SK-N-SH (cell line): ENCODE data around the gene HLF. TPM values are rescaled to one million over a fixed set of nuclear protein-coding genes. Genes with fewer than 3 reads are reported as not detected.

ENCODE experiments used
- CTCF ChIA-PET: fragments of 300-600, 350-600 bp; formaldehyde crosslinking; extraction: SDS; loops from one replicate; lab custom pipeline; 2021; lab: Yijun Ruan, JAX
- POLR2A ChIA-PET: fragments of 350-600 bp; sonication (Branson Sonifier 250); formaldehyde crosslinking; extraction: SDS; loops from one replicate; lab custom pipeline; 2020; ENCODE audit warnings: antibody characterized with exemption, inconsistent platforms; lab: Yijun Ruan, JAX
- DNase-seq: peaks from one replicate; pipeline ENCODE4 v3.0.0; 2012
- H2AFZ ChIP-seq: fragments of 200-600 bp; sonication (generic); 2 replicates; pipeline ENCODE4 v1.8.1; 2016; ENCODE audit warnings: antibody characterized with exemption, mild to moderate bottlenecking, low read depth
- H3F3A ChIP-seq: fragments of 200-600 bp; sonication (generic); replicated peaks from 2 replicates; pipeline ENCODE3; 2016; ENCODE audit warnings: antibody characterized with exemption, mild to moderate bottlenecking; ENCODE audit not compliant: insufficient read depth
- H3K27ac ChIP-seq, 2 experiments: fragments of 200-500 bp in 1 of 2; fragments of 200-600 bp in 1 of 2; sonication (Bioruptor generic) in 1 of 2; sonication (generic), shearing (Covaris generic) in 1 of 2; 2 replicates each; pipeline versions ENCODE4 v1.5.1 to v1.6.1; 2014 to 2016; ENCODE audit warnings: low read depth in 2 of 2, inconsistent platforms in 1 of 2, low read length in 1 of 2, mild to moderate bottlenecking in 1 of 2, mixed read lengths in 1 of 2
- H3K27me3 ChIP-seq: fragments of 200-600 bp; sonication (generic), shearing (Covaris generic); 2 replicates; pipeline ENCODE4 v1.6.1; 2016; ENCODE audit warnings: mixed run types; ENCODE audit not compliant: insufficient read depth
- H3K36me3 ChIP-seq, 2 experiments: fragments of 200-500 bp in 1 of 2; fragments of 200-600 bp in 1 of 2; sonication (Bioruptor generic) in 1 of 2; sonication (generic) in 1 of 2; replicated peaks in 1 of 2; 2 replicates each; pipeline versions ENCODE3 to v1.5.1; 2014 to 2016; ENCODE audit warnings: low read length in 1 of 2, mild to moderate bottlenecking in 1 of 2; ENCODE audit not compliant: insufficient read depth in 2 of 2, control insufficient read depth in 1 of 2
- H3K4me1 ChIP-seq, 2 experiments: fragments of 200-500 bp in 1 of 2; fragments of 200-600 bp in 1 of 2; sonication (Bioruptor generic) in 1 of 2; sonication (generic), shearing (Covaris generic) in 1 of 2; 2 replicates each; pipeline versions ENCODE4 v1.5.1 to v1.6.1; 2014 to 2016; ENCODE audit warnings: low read depth in 1 of 2, low read length in 1 of 2, mixed run types in 1 of 2; ENCODE audit not compliant: insufficient read depth in 2 of 2, control insufficient read depth in 1 of 2
- H3K4me2 ChIP-seq: fragments of 200-600 bp; sonication (generic), shearing (Covaris generic); 2 replicates; pipeline ENCODE4 v1.6.1; 2017; ENCODE audit warnings: mixed run types
- H3K4me3 ChIP-seq, 2 experiments: fragments of 200-500 bp in 1 of 2; fragments of 200-600 bp in 1 of 2; sonication (Bioruptor generic) in 1 of 2; sonication (generic), shearing (Covaris generic) in 1 of 2; 2 replicates each; pipeline versions ENCODE4 v1.5.1 to v1.8.1; 2014 to 2016; ENCODE audit warnings: low read depth in 2 of 2, inconsistent platforms in 1 of 2, low read length in 1 of 2, mild to moderate bottlenecking in 1 of 2, mixed read lengths in 1 of 2, moderate library complexity in 1 of 2
- H3K79me2 ChIP-seq: fragments of 200-600 bp; sonication (generic); 2 replicates; pipeline ENCODE4 v1.8.1; 2017; ENCODE audit warnings: mild to moderate bottlenecking; ENCODE audit not compliant: insufficient read depth
- H3K9ac ChIP-seq: fragments of 200-600 bp; sonication (generic); 2 replicates; pipeline ENCODE4 v1.6.1; 2017; ENCODE audit warnings: mixed run types
- H3K9me2 ChIP-seq: fragments of 200-600 bp; sonication (generic); 2 replicates; pipeline ENCODE4 v1.6.1; 2017; ENCODE audit warnings: mixed run types
- H3K9me3 ChIP-seq: fragments of 200-600 bp; sonication (generic); 2 replicates; pipeline ENCODE4 v1.6.1; 2017; ENCODE audit warnings: mixed run types, mild to moderate bottlenecking, moderate library complexity
- H4K20me1 ChIP-seq: fragments of 200-600 bp; sonication (generic); 2 replicates; pipeline ENCODE4 v1.6.1; 2017; ENCODE audit warnings: mild to moderate bottlenecking, mixed run types; ENCODE audit not compliant: insufficient read depth
- CHD2 ChIP-seq: fragments of 150-350 bp; IDR thresholded peaks from 2 replicates; pipeline ENCODE4 v1.6.1; 2018; ENCODE audit warnings: low read length; ENCODE audit not compliant: partially characterized antibody
- CTCF ChIP-seq: fragments of 200-600 bp; sonication (generic); IDR thresholded peaks from 2 replicates; pipeline ENCODE4 v1.6.1; 2017; ENCODE audit warnings: antibody characterized with exemption, mild to moderate bottlenecking, moderate library complexity
- EP300 ChIP-seq, 2 experiments: IDR thresholded peaks; 2 replicates each; pipeline versions ENCODE4 v1.4.0 to v1.6.1; 2012; ENCODE audit warnings: borderline replicate concordance in 1 of 2, low read depth in 1 of 2, low read length in 1 of 2
- FOXJ3 ChIP-seq: sonication (generic); formaldehyde crosslinking; IDR thresholded peaks from 2 replicates; pipeline ENCODE4 v1.5.1; 2020; ENCODE audit warnings: mild to moderate bottlenecking, missing genetic modification reagents
- FOXM1 ChIP-seq: IDR thresholded peaks from 2 replicates; pipeline ENCODE4 v1.4.0; 2012; ENCODE audit warnings: low read depth, mild to moderate bottlenecking
- GATA2 ChIP-seq: sonication (generic); formaldehyde crosslinking; IDR thresholded peaks from 2 replicates; pipeline ENCODE4 v1.5.0; 2020; ENCODE audit warnings: mild to moderate bottlenecking, missing genetic modification reagents
- MAX ChIP-seq: IDR thresholded peaks from 2 replicates; pipeline ENCODE4 v1.4.0; 2012; ENCODE audit warnings: low read depth
- MEF2A ChIP-seq: IDR thresholded peaks from 2 replicates; pipeline ENCODE4 v1.4.0; 2012; ENCODE audit warnings: low read depth, borderline replicate concordance
- POLR2AphosphoS5 ChIP-seq: IDR thresholded peaks from 2 replicates; pipeline ENCODE4 v1.6.1; 2012; ENCODE audit warnings: low read depth, low read length
- RAD21 ChIP-seq: IDR thresholded peaks from 2 replicates; pipeline ENCODE4 v1.6.1; 2012; ENCODE audit warnings: mild to moderate bottlenecking, low read length
- RCOR1 ChIP-seq: fragments of 150-350 bp; IDR thresholded peaks from 2 replicates; pipeline ENCODE4 v1.6.1; 2017; ENCODE audit warnings: antibody characterized with exemption, low read length
- REST ChIP-seq: IDR thresholded peaks from 2 replicates; pipeline ENCODE4 v1.6.1; 2012; ENCODE audit warnings: mild to moderate bottlenecking, low read depth, low read length, moderate library complexity
- RFX5 ChIP-seq: IDR thresholded peaks from 2 replicates; pipeline ENCODE4 v1.6.1; 2012; ENCODE audit warnings: mild to moderate bottlenecking, improper control_type of control experiment, low read length
- TAF1 ChIP-seq: IDR thresholded peaks from 2 replicates; pipeline ENCODE4 v1.6.1; 2012; ENCODE audit warnings: low read depth, mild to moderate bottlenecking, low read length, moderate library complexity, borderline replicate concordance
- USF2 ChIP-seq: fragments of 150-350 bp; IDR thresholded peaks from 2 replicates; pipeline ENCODE4 v1.6.1; 2017; ENCODE audit warnings: antibody characterized with exemption, low read length, low read depth, borderline replicate concordance
- YY1 ChIP-seq: IDR thresholded peaks from 2 replicates; pipeline ENCODE4 v1.4.0; 2012; ENCODE audit warnings: low read depth, mild to moderate bottlenecking
- ZBTB33 ChIP-seq: IDR thresholded peaks from 2 replicates; pipeline ENCODE4 v1.4.0; 2012; ENCODE audit warnings: low read depth, borderline replicate concordance
- WGBS: methylation state at CpG from one replicate; pipeline ENCODE4 v1.1.6; 2017; ENCODE audit warnings: low lambda C conversion rate; 5-methylcytosine and 5-hydroxymethylcytosine counted together
- polyA plus RNA-seq, 3 experiments: library from polyadenylated mRNA; depleted of rRNA; stranded (reverse); fragments of >200 nt; gene quantifications; 2 replicates each; pipeline ENCODE4 v1.2.3, GENCODE V29; 2012

HLF gene
- polyA plus RNA-seq, 1 of the 3 experiments (the other 2 are of a cell fraction) = 0.03 TPM

- H3K9me3 ChIP-seq = no peaks in the 10 kb centered on the region
- H3K79me2 ChIP-seq = no peaks in the 10 kb centered on the region
- TF ChIP-seq FOXJ3 (peak; percentile 81; the same call in 1 of the 2 replicates), POLR2AphosphoS5 (no peak), RAD21 (no peak; the same call in 1 of the 2 replicates), GATA2 (peak; percentile 97), REST (no peak), EP300 (IDR thresholded peaks at IDR 0.05; ENCODE audit: borderline replicate concordance in 1 of 2, low read depth in 1 of 2, low read length in 1 of 2) (peak in 1 of 2 experiments; percentile 92; a peak in 2 of 4 replicates), TAF1 (no peak), RFX5 (peak; percentile 52; the same call in 1 of the 2 replicates), RCOR1 (peak; percentile 89), USF2 (no peak), YY1 (no peak), MEF2A (no peak), ZBTB33 (no peak), CTCF (no peak), MAX (no peak), FOXM1 (no peak), CHD2 (peak; percentile 55)
- H3K36me3 ChIP-seq = no peaks in the 10 kb centered on the region
- CTCF ChIA-PET = interaction anchor here (0.7 to 5.6 kb wide), 9 partner anchors 10 to 374 kb away, joined by 3 to 42 read pairs (median 4); no protein-coding TSS in a partner anchor
- H3K27ac ChIP-seq = peak overlapping the region in 1 of 2 experiments; percentile 87; a peak in 2 of 4 replicates
- no peak overlapping the region for H3K9ac ChIP-seq
- H3F3A ChIP-seq = no peaks in the 10 kb centered on the region
- H3K4me3 ChIP-seq = no peak overlapping the region
- WGBS = 25% methylated on average over 1 of the region's 1 CpG
- no peaks in the 10 kb centered on the region for H3K9me2 ChIP-seq
- H3K27me3 ChIP-seq = no peaks in the 10 kb centered on the region
- no peaks in the 10 kb centered on the region for H4K20me1 ChIP-seq
- no peak overlapping the region for H3K4me2 ChIP-seq
- H2AFZ ChIP-seq = no peak overlapping the region
- POLR2A ChIA-PET = no interaction called here
- H3K4me1 ChIP-seq = peaks cover 0 to 6% of the 10 kb centered on the region in 2 experiments; a peak in 2 of 4 replicates
- peak; percentile 60 for DNase-seq
These were observed 101.3 kb downstream of the HLF start for GRCh38 chr17:55366020-55366481.
